Peyer's patch (tissue), 4 donors: ENCODE measurements around the gene IGLL1.

ENCODE experiments used
- POLR2A ChIP-seq, 2 donors: fragments of 450-650 bp; IDR thresholded peaks; one replicate each; pipeline ENCODE4 v1.5.1; 2017; ENCODE audit warnings: antibody characterized with exemption in 2 of 2, mild to moderate bottlenecking in 2 of 2, moderate library complexity in 2 of 2
- TF ChIP-seq, protein P1 (sequence below), 6 experiments: fragments of 450-650 bp in 4 of 6; fragments of 200-600 bp in 2 of 6; sonication (generic) in 1 of 6; IDR thresholded peaks; one replicate each; pipeline ENCODE4 v1.5.1; 2017 to 2019; ENCODE audit warnings: antibody characterized with exemption in 6 of 6, mild to moderate bottlenecking in 3 of 6, moderate library complexity in 1 of 6

DNA sequence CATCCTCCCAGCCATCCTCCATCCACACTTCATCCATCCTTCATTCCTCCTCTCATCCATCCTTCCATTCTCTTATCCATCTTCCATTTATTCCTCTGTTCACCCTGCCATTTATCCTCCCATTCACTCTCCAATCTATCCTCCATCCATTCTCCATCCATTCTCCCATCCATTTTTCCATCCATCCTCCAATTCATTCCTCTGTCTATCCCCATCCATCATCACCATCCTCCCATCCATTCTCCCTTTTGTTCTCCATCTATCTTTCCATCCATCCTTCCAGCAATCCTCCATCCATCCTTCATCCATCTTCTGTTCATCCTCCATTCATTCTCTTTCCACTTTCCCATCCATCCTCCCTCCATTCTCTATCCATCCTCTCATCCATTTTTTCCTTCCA, 28.7 kb downstream of the IGLL1 start:
- TF ChIP-seq, protein P1, sequence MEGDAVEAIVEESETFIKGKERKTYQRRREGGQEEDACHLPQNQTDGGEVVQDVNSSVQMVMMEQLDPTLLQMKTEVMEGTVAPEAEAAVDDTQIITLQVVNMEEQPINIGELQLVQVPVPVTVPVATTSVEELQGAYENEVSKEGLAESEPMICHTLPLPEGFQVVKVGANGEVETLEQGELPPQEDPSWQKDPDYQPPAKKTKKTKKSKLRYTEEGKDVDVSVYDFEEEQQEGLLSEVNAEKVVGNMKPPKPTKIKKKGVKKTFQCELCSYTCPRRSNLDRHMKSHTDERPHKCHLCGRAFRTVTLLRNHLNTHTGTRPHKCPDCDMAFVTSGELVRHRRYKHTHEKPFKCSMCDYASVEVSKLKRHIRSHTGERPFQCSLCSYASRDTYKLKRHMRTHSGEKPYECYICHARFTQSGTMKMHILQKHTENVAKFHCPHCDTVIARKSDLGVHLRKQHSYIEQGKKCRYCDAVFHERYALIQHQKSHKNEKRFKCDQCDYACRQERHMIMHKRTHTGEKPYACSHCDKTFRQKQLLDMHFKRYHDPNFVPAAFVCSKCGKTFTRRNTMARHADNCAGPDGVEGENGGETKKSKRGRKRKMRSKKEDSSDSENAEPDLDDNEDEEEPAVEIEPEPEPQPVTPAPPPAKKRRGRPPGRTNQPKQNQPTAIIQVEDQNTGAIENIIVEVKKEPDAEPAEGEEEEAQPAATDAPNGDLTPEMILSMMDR (IDR thresholded peaks at IDR 0.05): no peak
- no peak for TF ChIP-seq POLR2A (IDR thresholded peaks at IDR 0.05)
